CD14-positive monocyte (primary cell): ENCODE results near the gene RMRP. TPM values are rescaled to one million over a fixed set of nuclear protein-coding genes. Genes with fewer than 3 reads are reported as not detected.

Experiments used
- DNase-seq, 3 donors: peaks; one replicate each; pipeline ENCODE4 v3.0.0-alpha.2; 2011 to 2022
- H2AFZ ChIP-seq: 2 replicates; pipeline ENCODE4 v1.6.0; 2012; ENCODE audit warnings: mild to moderate bottlenecking, low read depth, low read length, inconsistent platforms; ENCODE audit not compliant: insufficient read depth, poor library complexity, severe bottlenecking
- H3K27ac ChIP-seq, 2 donors: 1 replicate in 1 of 2; 2 replicates in 1 of 2; pipeline ENCODE4 v1.5.1; 2012 to 2013; ENCODE audit warnings: low read length in 2 of 2, control low read depth in 1 of 2, inconsistent platforms in 1 of 2, low read depth in 1 of 2, mild to moderate bottlenecking in 1 of 2
- H3K27me3 ChIP-seq, 2 donors: one replicate each; pipeline versions ENCODE4 v1.6.0 to v1.6.1; 2011 to 2013; ENCODE audit warnings: low read length in 2 of 2; ENCODE audit not compliant: control insufficient read depth in 2 of 2, insufficient read depth in 2 of 2
- H3K36me3 ChIP-seq, 2 donors: replicated peaks in 1 of 2; 1 replicate in 1 of 2; 2 replicates in 1 of 2; pipeline versions ENCODE4 v1.5.1 to v1.6.1; 2012 to 2013; ENCODE audit warnings: low read length in 2 of 2, control low read depth in 1 of 2, inconsistent platforms in 1 of 2, mild to moderate bottlenecking in 1 of 2; ENCODE audit not compliant: insufficient read depth in 2 of 2, control insufficient read depth in 1 of 2
- H3K4me1 ChIP-seq, 2 donors: 1 replicate in 1 of 2; 2 replicates in 1 of 2; pipeline versions ENCODE4 v1.5.1 to v1.6.1; 2012 to 2013; ENCODE audit warnings: low read length in 2 of 2, control low read depth in 1 of 2, inconsistent platforms in 1 of 2, mild to moderate bottlenecking in 1 of 2, moderate library complexity in 1 of 2; ENCODE audit not compliant: insufficient read depth in 2 of 2, control insufficient read depth in 1 of 2
- H3K4me2 ChIP-seq: replicated peaks from 2 replicates; pipeline ENCODE3; 2012; ENCODE audit warnings: low read length, moderate library complexity, mild to moderate bottlenecking; ENCODE audit not compliant: poor library complexity, severe bottlenecking; ENCODE audit errors: extremely low read depth
- H3K4me3 ChIP-seq, 3 experiments: fragments of 200-600 bp in 1 of 3; sonication (generic) in 1 of 3; replicated peaks in 1 of 3; 1 replicate in 2 of 3; 2 replicates in 1 of 3; pipeline ENCODE4 v1.5.1; 2011 to 2013; ENCODE audit warnings: low read length in 3 of 3, mild to moderate bottlenecking in 3 of 3, control low read depth in 2 of 3, low read depth in 2 of 3, inconsistent platforms in 1 of 3, moderate library complexity in 1 of 3
- H3K79me2 ChIP-seq: 2 replicates; pipeline ENCODE4 v1.6.0; 2012; ENCODE audit warnings: mild to moderate bottlenecking, control low read depth, inconsistent platforms, low read length, moderate library complexity; ENCODE audit not compliant: insufficient read depth
- H3K9ac ChIP-seq: 2 replicates; pipeline ENCODE4 v1.6.0; 2017; ENCODE audit warnings: low read length, mild to moderate bottlenecking; ENCODE audit not compliant: insufficient read depth, poor library complexity, severe bottlenecking
- H3K9me3 ChIP-seq, 2 donors: replicated peaks in 1 of 2; 1 replicate in 1 of 2; 2 replicates in 1 of 2; pipeline versions ENCODE4 v1.5.1 to v1.6.1; 2012 to 2013; ENCODE audit warnings: low read length in 2 of 2, control low read depth in 1 of 2; ENCODE audit not compliant: control insufficient read depth in 1 of 2, insufficient read depth in 1 of 2
- H4K20me1 ChIP-seq: 2 replicates; pipeline ENCODE4 v1.6.0; 2012; ENCODE audit warnings: mild to moderate bottlenecking, low read length, control low read depth, moderate library complexity; ENCODE audit not compliant: insufficient read depth
- H3K27ac Mint-ChIP-seq, 7 donors: one replicate each; pipeline ENCODE4 v1.8.0; 2020; ENCODE audit warnings: mild to moderate bottlenecking in 7 of 7, mixed read lengths in 7 of 7, moderate library complexity in 6 of 7, inconsistent platforms in 2 of 7
- H3K27me3 Mint-ChIP-seq, 3 donors: one replicate each; pipeline ENCODE4 v1.8.0; 2021 to 2022; ENCODE audit warnings: low read depth in 3 of 3, mild to moderate bottlenecking in 3 of 3, mixed read lengths in 3 of 3, moderate library complexity in 3 of 3, inconsistent platforms in 1 of 3
- H3K36me3 Mint-ChIP-seq, 2 donors: one replicate each; pipeline ENCODE4 v1.8.0; 2020; ENCODE audit warnings: mixed read lengths in 2 of 2, inconsistent platforms in 1 of 2, mild to moderate bottlenecking in 1 of 2
- H3K4me1 Mint-ChIP-seq: one replicate; pipeline ENCODE4 v1.8.0; 2020; ENCODE audit warnings: mild to moderate bottlenecking, mixed read lengths
- H3K4me3 Mint-ChIP-seq, 2 donors: one replicate each; pipeline ENCODE4 v1.8.0; 2020; ENCODE audit warnings: mild to moderate bottlenecking in 2 of 2, mixed read lengths in 2 of 2, moderate library complexity in 1 of 2
- H3K9me3 Mint-ChIP-seq, 7 donors: one replicate each; pipeline ENCODE4 v1.8.0; 2020 to 2022; ENCODE audit warnings: mixed read lengths in 7 of 7, mild to moderate bottlenecking in 6 of 7, moderate library complexity in 6 of 7, inconsistent platforms in 2 of 7
- WGBS: methylation state at CpG from one replicate; pipeline ENCODE4 v1.1.5; 2013; ENCODE audit warnings: missing lambda C conversion rate; ENCODE audit not compliant: insufficient coverage; 5-methylcytosine and 5-hydroxymethylcytosine counted together
- intact Hi-C, 2 donors: fragments of 100-400 bp; cut with micrococcal nuclease; formaldehyde crosslinking; loops; one replicate each; pipeline versions ENCODE4 v1.15.0 to v1.15.1; 2023
- polyA plus RNA-seq, 3 donors: library from polyadenylated mRNA; depleted of rRNA in 1 of 3; unstranded in 2 of 3; stranded (reverse) in 1 of 3; fragments of 300-500 nt in 2 of 3; fragments of >200 nt in 1 of 3; fragmentation: Illumina TruSeq in 2 of 3; gene quantifications; 1 replicate in 2 of 3; 2 replicates in 1 of 3; pipeline ENCODE4 v1.2.3, GENCODE V29; 2012 to 2021
- TF ChIP-seq, protein P1 (sequence below): fragments of 200-600 bp; IDR thresholded peaks from one replicate; pipeline ENCODE4 v1.8.0; 2022; ENCODE audit warnings: antibody characterized with exemption, mild to moderate bottlenecking

The RMRP gene
- polyA plus RNA-seq, 3 donors: 13.3 TPM; not detected in 2

DNA sequence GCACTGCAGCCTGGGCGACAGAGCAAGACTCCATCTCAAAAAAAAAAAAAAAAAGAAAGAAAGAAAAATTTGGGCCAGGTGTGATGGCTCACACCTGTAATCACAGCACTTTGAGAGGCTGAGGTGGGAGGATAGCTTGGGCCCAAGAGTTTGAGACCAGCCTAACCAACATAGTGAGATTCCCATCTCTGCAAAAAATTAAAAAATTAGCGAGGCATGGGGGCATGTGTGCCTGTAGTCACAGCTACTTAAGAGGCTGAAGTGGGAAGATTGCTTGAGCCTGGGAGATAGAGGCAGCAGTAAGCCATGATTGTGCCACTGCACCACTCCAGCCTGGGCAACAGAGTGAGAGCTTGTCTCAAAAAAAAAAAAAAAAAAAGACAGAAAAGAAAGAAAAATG, 4.2 kb downstream of the RMRP start:
- Mint-ChIP-seq H3K9me3 (no peaks in the 10 kb centered on the region), H3K27me3 (peaks cover 0 to 7% (median 6%) of the 10 kb centered on the region in 3 donors), H3K27ac (no peak overlapping the region), H3K36me3 (no peaks in the 10 kb centered on the region), H3K4me3 (no peak overlapping the region), H3K4me1 (peaks cover 34% of the 10 kb centered on the region)
- 86% methylated on average over 1 of the region's 2 CpGs for WGBS
- Histone ChIP-seq H3K9ac (no peak overlapping the region), H3K9me3 (no peaks in the 10 kb centered on the region), H3K36me3 (no peaks in the 10 kb centered on the region), H3K4me3 (no peak overlapping the region), H2AFZ (no peak overlapping the region), H3K4me2 (no peak overlapping the region), H3K27me3 (no peaks in the 10 kb centered on the region), H3K27ac (no peak overlapping the region), H3K79me2 (no peaks in the 10 kb centered on the region), H3K4me1 (peaks cover 40 to 52% of the 10 kb centered on the region in 2 donors), H4K20me1 (no peaks in the 10 kb centered on the region)
- intact Hi-C loops: no loop called here
- no peak for DNase-seq
- TF ChIP-seq, protein P1, sequence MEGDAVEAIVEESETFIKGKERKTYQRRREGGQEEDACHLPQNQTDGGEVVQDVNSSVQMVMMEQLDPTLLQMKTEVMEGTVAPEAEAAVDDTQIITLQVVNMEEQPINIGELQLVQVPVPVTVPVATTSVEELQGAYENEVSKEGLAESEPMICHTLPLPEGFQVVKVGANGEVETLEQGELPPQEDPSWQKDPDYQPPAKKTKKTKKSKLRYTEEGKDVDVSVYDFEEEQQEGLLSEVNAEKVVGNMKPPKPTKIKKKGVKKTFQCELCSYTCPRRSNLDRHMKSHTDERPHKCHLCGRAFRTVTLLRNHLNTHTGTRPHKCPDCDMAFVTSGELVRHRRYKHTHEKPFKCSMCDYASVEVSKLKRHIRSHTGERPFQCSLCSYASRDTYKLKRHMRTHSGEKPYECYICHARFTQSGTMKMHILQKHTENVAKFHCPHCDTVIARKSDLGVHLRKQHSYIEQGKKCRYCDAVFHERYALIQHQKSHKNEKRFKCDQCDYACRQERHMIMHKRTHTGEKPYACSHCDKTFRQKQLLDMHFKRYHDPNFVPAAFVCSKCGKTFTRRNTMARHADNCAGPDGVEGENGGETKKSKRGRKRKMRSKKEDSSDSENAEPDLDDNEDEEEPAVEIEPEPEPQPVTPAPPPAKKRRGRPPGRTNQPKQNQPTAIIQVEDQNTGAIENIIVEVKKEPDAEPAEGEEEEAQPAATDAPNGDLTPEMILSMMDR: no peak

DNA sequence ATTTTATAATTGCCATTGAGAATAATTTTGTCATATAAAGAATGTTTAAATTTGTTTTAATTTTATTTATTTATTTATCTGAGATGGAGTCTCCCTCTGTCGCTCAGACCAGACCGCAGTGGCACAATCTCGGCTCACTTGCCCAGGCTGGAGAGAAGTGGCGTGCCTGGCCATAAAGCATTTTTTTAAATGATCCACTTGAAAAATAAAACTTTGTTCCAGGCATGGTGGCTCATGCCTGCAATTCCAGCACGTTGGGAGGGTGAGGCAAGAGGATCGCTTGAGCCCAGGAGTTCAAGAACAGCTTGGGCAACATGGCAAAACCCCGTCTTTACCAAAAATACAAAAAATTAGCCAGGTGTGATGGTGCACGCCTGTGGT, 5.0 kb downstream of the RMRP start:
- Histone ChIP-seq H3K27ac (no peak overlapping the region), H3K4me2 (no peak overlapping the region), H3K4me1 (peaks cover 42 to 58% of the 10 kb centered on the region in 2 donors), H3K4me3 (no peak overlapping the region), H3K36me3 (no peaks in the 10 kb centered on the region), H3K9me3 (no peaks in the 10 kb centered on the region), H3K79me2 (no peaks in the 10 kb centered on the region), H3K9ac (no peak overlapping the region), H2AFZ (no peak overlapping the region), H3K27me3 (no peaks in the 10 kb centered on the region), H4K20me1 (no peaks in the 10 kb centered on the region)
- H3K4me1 Mint-ChIP-seq: peaks cover 41% of the 10 kb centered on the region
- no peaks in the 10 kb centered on the region for H3K9me3 Mint-ChIP-seq
- DNase-seq: no peak
- peak overlapping the region in 4 of 7 donors; percentile 52 to 76 (median 54) for H3K27ac Mint-ChIP-seq
- no peaks in the 10 kb centered on the region for H3K36me3 Mint-ChIP-seq
- peaks cover 0 to 6% (median 4%) of the 10 kb centered on the region in 3 donors for H3K27me3 Mint-ChIP-seq
- intact Hi-C loops: no loop called here
- TF ChIP-seq, protein P1: no peak
- WGBS: 98% methylated on average over 5 of the region's 8 CpGs
- no peak overlapping the region for H3K4me3 Mint-ChIP-seq
